LNCaP clone FGC (cell line): ENCODE measurements around the gene CPNE1.

Experiments used
- DNase-seq: peaks from one replicate; pipeline ENCODE4 v3.0.0-alpha.2; 2011; ENCODE audit warnings: low read depth
- H3K4me3 ChIP-seq: 2 replicates; pipeline ENCODE4 v1.5.1; 2011; ENCODE audit warnings: mild to moderate bottlenecking, low read depth, low read length, control low read depth
- TF ChIP-seq, protein P1 (sequence below): IDR thresholded peaks from 2 replicates; pipeline ENCODE4 v1.5.1; 2012; ENCODE audit warnings: mild to moderate bottlenecking; ENCODE audit not compliant: control insufficient read depth, insufficient read depth; ENCODE audit errors: extremely low read depth

Gene CPNE1

DNA sequence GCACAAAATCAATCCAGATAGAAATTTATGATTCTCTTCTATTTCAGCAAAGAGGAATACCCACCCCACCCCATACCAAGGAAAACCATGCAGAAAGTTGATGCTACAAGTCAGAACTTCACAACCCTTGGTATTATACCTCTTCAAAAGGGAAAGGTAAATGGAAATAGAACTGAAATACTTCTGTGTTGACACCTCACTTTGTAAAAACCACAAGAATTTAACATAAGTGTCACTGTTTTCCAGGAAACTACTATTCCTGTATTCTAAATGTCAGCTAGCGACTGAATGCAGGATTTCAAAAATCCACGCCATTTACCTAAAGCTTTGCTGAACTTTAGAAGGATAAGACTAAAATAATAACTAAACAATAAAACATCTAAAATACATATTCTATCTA is 3.6 kb downstream of the CPNE1 start:
- no peak overlapping the region for H3K4me3 ChIP-seq
- TF ChIP-seq, protein P1, sequence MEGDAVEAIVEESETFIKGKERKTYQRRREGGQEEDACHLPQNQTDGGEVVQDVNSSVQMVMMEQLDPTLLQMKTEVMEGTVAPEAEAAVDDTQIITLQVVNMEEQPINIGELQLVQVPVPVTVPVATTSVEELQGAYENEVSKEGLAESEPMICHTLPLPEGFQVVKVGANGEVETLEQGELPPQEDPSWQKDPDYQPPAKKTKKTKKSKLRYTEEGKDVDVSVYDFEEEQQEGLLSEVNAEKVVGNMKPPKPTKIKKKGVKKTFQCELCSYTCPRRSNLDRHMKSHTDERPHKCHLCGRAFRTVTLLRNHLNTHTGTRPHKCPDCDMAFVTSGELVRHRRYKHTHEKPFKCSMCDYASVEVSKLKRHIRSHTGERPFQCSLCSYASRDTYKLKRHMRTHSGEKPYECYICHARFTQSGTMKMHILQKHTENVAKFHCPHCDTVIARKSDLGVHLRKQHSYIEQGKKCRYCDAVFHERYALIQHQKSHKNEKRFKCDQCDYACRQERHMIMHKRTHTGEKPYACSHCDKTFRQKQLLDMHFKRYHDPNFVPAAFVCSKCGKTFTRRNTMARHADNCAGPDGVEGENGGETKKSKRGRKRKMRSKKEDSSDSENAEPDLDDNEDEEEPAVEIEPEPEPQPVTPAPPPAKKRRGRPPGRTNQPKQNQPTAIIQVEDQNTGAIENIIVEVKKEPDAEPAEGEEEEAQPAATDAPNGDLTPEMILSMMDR = no peak
- no peak for DNase-seq

DNA sequence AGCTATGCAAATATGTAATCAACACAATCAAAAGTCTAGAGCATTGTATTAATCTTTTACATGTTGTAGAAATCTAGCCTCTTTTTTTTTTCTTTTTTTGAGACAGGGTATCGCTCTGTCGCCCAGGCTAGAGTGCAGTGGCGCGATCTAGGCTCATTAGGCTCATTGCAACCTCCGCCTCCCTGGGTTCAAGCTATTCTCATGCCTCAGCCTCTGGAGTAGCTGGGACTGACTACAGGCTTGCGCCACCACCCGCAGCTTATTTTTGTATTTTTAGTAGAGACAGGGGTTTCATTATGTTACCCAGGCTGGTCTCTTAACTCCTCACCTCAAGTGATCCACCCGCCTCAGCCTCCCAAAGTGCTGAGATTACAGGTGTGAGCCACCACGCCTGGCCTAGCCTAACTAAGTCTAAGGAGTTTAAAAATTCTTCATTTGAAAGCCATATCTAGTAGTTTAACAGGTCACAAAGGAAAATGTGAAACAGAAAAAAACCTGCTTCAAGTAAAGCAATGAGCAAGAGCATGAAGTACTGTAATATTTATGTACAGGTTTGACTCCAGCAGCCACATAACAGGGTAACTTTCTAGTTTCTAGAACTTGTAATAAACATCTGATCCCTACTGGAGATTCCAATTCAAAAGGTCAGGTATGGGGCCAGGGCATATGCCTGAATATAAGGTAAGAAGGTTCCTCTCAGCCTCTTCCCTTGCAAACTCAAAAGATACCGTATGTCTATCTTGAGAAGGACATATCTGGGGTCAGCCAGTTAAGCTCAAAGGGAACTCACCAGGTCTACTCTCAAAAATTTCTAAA is 4.4 kb downstream of the CPNE1 start:
- no peak for DNase-seq
- TF ChIP-seq, protein P1 = no peak
- H3K4me3 ChIP-seq = no peak overlapping the region

DNA sequence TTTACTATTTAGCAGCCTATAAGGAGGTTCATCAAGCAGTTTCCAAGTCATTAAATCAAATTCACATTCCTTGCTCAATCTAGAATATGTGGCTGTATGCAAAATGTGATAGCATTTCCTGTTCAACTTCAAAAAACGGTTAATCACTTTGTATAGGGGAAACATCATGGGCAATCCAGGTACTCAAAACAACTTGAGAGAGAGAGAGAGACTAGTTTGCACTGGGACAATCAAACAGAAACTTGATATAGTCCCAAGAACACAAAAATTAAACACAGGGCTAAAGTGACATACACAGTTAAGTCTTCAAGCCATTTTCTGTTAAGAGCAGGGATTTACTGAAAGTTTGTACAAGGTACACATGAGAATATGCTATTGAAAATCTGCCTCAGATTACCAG is 7.4 kb downstream of the CPNE1 start:
- DNase-seq = no peak

DNA sequence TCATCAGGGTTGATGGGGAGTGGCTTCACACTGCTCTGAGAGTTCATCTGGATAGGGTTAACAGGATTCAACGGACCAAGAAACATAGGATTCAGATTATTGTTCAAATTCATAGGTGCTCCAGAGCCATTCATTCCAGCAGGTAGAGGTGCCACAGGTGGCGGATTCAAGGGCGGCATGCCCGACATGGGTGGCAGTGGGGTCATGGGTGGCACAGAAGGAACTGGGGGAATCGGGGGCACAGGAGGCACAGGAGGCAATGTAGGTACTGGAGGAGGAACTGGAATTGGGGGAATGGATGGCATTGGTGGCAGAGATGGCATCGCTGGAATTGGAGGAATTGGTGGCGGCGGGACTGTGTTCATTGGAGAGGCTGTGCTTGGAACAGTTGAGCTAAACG is 10.3 kb downstream of the CPNE1 start:
- no peak for DNase-seq
- TF ChIP-seq, protein P1 = no peak

More for the DNA sequence above, 7.4 kb downstream of the CPNE1 start:
- H3K4me3 ChIP-seq = no peak overlapping the region
- TF ChIP-seq, protein P1 = no peak

DNA sequence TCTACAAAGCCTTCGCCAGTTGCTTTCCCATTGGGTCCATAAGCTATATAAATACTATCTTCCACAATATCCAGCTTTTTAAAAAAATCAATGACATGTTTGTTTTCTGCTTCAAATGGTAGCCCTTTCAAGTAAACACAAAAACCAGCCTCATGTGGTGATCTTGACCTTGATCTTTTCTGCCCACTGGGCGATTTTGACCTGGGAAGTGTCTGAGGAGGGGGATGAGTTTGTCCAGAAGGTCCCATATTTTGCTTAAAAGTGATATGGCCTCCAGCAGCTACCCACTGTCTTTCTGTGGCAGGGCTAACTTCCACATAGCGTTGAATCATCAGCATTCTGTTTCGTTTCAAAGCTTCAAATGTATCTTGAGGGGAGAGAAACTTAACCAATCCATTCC is 10.8 kb downstream of the CPNE1 start:
- TF ChIP-seq, protein P1 = no peak
- no peak overlapping the region for H3K4me3 ChIP-seq
- DNase-seq = no peak

More for the DNA sequence above, 10.3 kb downstream of the CPNE1 start:
- no peak overlapping the region for H3K4me3 ChIP-seq

DNA sequence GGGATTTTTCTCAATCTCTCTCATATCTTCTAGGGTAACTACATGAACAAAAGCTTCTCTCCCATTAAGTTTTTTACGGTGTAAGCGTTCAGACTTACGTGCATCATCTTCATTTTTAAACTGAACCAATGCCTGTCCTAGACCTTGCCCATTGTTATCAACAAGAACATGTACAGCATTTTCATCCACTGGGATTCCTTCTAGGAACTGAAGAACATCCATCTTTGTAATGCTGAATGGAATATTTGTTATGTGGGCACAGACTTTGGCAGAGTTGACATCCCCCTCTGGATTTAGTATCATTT is 11.3 kb downstream of the CPNE1 start:
- TF ChIP-seq, protein P1 = no peak
- no peak overlapping the region for H3K4me3 ChIP-seq
- DNase-seq = no peak
